Measurements from ENCODE around the gene CLEC16A. TPM values are rescaled to one million over a fixed set of nuclear protein-coding genes. Genes with fewer than 3 reads are reported as not detected.

The CLEC16A gene
- total RNA-seq, 2 experiments from 2014 or later, result 25.5 to 26.7 TPM

DNA sequence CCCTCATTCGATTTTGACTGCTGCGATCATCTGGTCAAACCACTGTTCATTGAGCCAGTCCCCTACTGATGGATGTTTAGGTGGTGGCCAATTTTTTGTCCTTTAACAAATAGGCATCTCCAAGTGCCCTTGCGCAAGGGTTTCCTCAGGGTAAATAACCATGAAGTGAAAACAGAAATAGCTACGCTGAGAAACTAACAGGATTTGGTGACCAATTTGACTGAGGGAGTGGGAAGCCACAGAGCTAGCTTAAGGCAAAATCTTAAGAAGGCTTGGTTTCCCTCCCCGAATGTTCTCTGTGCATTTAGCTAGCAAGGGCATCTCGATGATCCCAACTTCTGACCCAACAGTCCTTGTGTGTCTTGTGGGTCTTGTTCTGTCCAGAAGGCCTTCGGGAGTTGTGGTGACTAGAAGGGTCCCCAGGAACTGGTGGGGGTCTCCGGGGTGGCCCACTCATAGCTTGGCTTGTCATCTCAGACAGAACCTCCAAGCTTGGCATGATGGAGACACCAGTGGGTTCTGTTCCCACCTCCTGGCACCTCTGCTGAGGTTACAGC lies 194.5 kb downstream of the CLEC16A start:
- no peaks in the 10 kb centered on the region for H3K9me3 Mint-ChIP-seq
- no peaks in the 10 kb centered on the region for H3K27me3 Mint-ChIP-seq
- intact Hi-C loops (cut with micrococcal nuclease), result no loop called here
- H3K4me1 Mint-ChIP-seq (ENCODE audit: low read depth), result peaks cover 37% of the 10 kb centered on the region
- H3K4me3 Mint-ChIP-seq, result no peak overlapping the region
- CTCF ChIA-PET, result interaction anchor here (1.4 to 2.4 kb wide), 2 partner anchors 167 to 174 kb away, joined by 3 to 8 read pairs; no protein-coding TSS in a partner anchor
- POLR2A ChIA-PET, result interaction anchor here (1.3 kb wide), 1 partner anchor 32 kb away, joined by 4 read pairs; no protein-coding TSS in a partner anchor
- peak overlapping the region; percentile 89 for H3K27ac Mint-ChIP-seq
- peaks cover 13% of the 10 kb centered on the region for H3K36me3 Mint-ChIP-seq
- DNase-seq, result no peak

DNA sequence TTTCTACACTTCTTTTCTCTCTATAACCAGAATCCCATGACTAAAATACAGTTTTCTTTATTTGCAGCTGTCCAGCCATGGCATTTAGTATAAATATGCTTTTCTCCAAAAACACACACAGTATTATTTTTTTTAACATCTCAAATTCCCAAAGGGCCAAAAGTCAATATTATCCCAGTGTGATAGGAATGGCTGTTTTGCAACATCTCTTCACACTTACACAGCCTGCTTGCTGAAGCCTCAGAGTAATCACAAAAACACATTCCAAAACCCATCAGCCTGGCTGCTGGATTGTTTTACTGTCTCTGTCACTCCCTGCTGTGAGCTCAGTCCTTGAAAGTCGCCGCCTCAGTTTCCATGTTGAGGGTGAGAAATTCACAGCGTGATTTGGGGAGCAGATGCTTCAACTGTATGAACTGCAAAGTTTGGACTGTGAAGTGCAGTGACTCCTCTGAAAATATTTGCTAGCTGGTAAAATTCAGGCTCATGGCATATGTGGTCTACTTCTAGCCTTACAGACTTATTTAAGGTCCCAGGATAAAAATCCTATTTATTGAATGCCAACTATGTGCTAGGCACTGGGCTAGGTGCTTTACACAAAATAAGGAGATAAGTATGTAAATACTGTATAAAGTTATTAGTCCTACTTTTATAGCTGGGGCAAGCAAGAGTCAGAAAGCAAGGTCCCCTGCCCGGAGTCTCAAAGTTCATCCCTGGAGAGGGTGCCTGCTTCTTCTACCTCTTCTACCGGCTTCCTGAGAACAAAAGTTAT lies 195.1 kb downstream of the CLEC16A start:
- Mint-ChIP-seq H3K4me1 (ENCODE audit: low read depth) (peaks cover 37% of the 10 kb centered on the region), H3K4me3 (peak overlapping the region; percentile 4), H3K27me3 (no peaks in the 10 kb centered on the region), H3K9me3 (no peaks in the 10 kb centered on the region), H3K27ac (peak overlapping the region; percentile 89), H3K36me3 (peaks cover 13% of the 10 kb centered on the region)
- intact Hi-C loops (cut with micrococcal nuclease), result no loop called here
- ChIA-PET CTCF (interaction anchor here (0.7 to 2.4 kb wide), 4 partner anchors 23 to 176 kb away, joined by 3 to 8 read pairs (median 4); no protein-coding TSS in a partner anchor), POLR2A (interaction anchor here (1.3 kb wide), 1 partner anchor 32 kb away, joined by 4 read pairs; no protein-coding TSS in a partner anchor)
- no peak for DNase-seq

DNA sequence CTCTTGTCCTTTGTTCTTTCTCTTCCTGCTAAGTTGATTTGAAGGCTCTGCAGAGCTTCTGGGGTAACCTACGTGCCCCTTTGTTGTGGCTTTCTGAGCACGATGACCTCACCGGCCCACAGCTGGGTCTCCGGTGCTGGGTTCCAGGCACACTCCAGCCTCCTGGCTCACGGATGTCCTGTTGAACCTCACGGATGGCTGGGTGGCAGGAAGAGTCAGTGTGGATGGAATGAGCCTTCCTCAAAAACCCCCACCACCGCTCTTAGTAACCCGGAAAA lies 195.7 kb downstream of the CLEC16A start:
- no peak overlapping the region for H3K4me3 Mint-ChIP-seq
- H3K27ac Mint-ChIP-seq, result peak overlapping the region; percentile 89
- peak; percentile 70 for DNase-seq
- H3K4me1 Mint-ChIP-seq (ENCODE audit: low read depth), result peaks cover 37% of the 10 kb centered on the region
- no peaks in the 10 kb centered on the region for H3K27me3 Mint-ChIP-seq
- H3K36me3 Mint-ChIP-seq, result peaks cover 13% of the 10 kb centered on the region
- no peaks in the 10 kb centered on the region for H3K9me3 Mint-ChIP-seq
- intact Hi-C loops (cut with micrococcal nuclease), result no loop called here
- POLR2A ChIA-PET, result interaction anchor here (1.3 kb wide), 1 partner anchor 31 kb away, joined by 4 read pairs; no protein-coding TSS in a partner anchor
- CTCF ChIA-PET, result interaction anchor here (0.7 to 2.4 kb wide), 3 partner anchors 22 to 176 kb away, joined by 3 to 8 read pairs (median 4); no protein-coding TSS in a partner anchor

DNA sequence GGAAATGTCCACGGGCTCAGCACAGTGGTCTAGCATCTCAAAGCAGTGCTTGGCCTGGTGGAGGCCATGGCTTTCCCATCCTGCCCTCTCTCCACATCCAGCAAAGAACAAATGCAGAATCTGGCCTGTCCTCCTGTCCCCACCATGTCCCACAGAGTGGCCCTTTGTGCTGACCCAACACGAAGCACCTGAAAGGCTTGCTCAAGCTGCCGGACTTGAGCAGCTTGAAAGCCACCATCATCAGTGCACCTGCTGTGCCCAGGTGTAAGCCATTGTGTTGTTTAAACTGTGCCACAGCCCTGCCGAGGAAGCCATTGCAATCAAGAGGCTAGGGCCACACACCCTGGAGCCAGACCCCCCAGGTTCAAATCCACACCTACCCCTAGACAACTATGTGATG lies 196.1 kb downstream of the CLEC16A start:
- ChIA-PET CTCF (interaction anchor here (0.7 to 2.4 kb wide), 3 partner anchors 22 to 177 kb away, joined by 3 to 8 read pairs (median 4); no protein-coding TSS in a partner anchor), POLR2A (interaction anchor here (0.9 kb wide), 1 partner anchor 36 kb away, joined by 3 read pairs; no protein-coding TSS in a partner anchor)
- peak overlapping the region; percentile 89 for H3K27ac Mint-ChIP-seq

DNA sequence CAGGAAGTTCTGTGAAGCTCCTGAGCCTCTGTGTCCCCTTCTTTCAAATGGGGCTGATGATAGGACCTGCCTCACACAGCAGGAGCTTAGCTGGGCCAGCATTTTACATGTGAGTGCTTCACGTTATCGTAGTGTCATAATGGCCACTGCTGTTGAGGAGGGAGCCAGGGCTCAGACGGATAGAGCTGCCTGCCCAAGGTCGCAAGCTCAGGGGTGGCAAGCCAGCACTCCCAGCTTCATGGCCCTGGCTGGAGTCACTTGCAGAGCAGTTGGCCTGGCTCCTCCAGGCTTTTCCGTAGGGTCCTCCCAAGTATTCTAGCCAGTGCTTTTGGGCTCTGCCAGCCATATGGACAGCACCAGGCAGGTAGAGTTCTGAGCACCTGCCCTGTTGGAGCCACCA lies 196.5 kb downstream of the CLEC16A start:
- ChIA-PET CTCF (no interaction called here), POLR2A (interaction anchor here (0.9 kb wide), 1 partner anchor 36 kb away, joined by 3 read pairs; no protein-coding TSS in a partner anchor)
- H3K4me1 Mint-ChIP-seq (ENCODE audit: low read depth), result peaks cover 37% of the 10 kb centered on the region
- peak overlapping the region; percentile 89 for H3K27ac Mint-ChIP-seq
- DNase-seq, result no peak
- H3K4me3 Mint-ChIP-seq, result no peak overlapping the region
- H3K9me3 Mint-ChIP-seq, result no peaks in the 10 kb centered on the region
- intact Hi-C loops (cut with micrococcal nuclease), result no loop called here
- no peaks in the 10 kb centered on the region for H3K27me3 Mint-ChIP-seq
- H3K36me3 Mint-ChIP-seq, result peaks cover 11% of the 10 kb centered on the region

More for the DNA sequence above, 196.1 kb downstream of the CLEC16A start:
- no peak overlapping the region for H3K4me3 Mint-ChIP-seq
- H3K36me3 Mint-ChIP-seq, result peaks cover 13% of the 10 kb centered on the region
- intact Hi-C loops (cut with micrococcal nuclease), result no loop called here
- peaks cover 37% of the 10 kb centered on the region for H3K4me1 Mint-ChIP-seq (ENCODE audit: low read depth)
- no peak for DNase-seq
- H3K9me3 Mint-ChIP-seq, result no peaks in the 10 kb centered on the region
- no peaks in the 10 kb centered on the region for H3K27me3 Mint-ChIP-seq

DNA sequence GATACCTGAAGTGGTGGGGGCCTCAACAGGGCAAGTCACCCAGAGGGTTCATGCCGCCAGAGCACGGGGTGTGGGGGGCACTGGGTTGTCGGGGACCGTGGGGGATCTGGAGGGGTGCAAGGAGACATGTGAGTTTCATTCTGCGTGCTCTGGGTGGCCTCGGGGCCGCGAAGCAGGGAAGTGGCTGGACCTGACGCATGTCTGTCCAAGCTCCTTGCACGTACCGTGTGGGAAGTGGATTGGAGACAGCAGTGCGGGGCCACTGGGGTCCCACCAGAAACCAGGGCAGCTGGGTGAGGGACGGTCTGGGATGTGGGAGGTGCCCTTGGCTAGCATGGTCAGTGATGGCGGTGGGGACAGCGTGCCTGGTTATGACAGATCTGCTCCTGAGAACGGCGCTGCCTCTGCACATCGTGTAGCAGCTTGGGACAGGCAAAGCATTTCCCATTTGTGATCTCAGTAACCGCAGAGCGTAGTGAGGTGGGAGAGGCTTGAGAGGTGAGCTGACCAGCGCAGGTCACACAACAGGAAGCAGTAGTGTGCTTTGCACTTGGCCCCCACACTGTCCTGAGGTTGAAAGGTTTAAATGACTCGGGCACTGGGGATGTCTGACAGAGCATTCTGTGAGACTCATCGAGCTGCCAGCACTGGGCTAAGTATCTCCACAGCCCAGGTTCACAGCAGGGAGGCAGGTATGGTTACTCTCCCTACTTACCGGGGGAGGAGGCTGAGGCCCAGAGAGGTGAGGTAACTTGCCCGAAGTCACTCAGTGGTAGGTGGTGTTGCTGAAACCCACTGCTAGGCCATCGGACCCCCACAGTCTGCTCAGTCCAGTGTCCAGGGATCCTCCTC lies 197.3 kb downstream of the CLEC16A start:
- ChIA-PET POLR2A (interaction anchor here (0.9 kb wide), 1 partner anchor 35 kb away, joined by 3 read pairs; no protein-coding TSS in a partner anchor), CTCF (no interaction called here)
- peaks cover 33% of the 10 kb centered on the region for H3K4me1 Mint-ChIP-seq (ENCODE audit: low read depth)
- H3K4me3 Mint-ChIP-seq, result no peak overlapping the region
- H3K9me3 Mint-ChIP-seq, result no peaks in the 10 kb centered on the region
- DNase-seq, result no peak
- no peaks in the 10 kb centered on the region for H3K27me3 Mint-ChIP-seq
- intact Hi-C loops (cut with micrococcal nuclease), result no loop called here
- peak overlapping the region; percentile 18 for H3K27ac Mint-ChIP-seq
- peaks cover 7% of the 10 kb centered on the region for H3K36me3 Mint-ChIP-seq

DNA sequence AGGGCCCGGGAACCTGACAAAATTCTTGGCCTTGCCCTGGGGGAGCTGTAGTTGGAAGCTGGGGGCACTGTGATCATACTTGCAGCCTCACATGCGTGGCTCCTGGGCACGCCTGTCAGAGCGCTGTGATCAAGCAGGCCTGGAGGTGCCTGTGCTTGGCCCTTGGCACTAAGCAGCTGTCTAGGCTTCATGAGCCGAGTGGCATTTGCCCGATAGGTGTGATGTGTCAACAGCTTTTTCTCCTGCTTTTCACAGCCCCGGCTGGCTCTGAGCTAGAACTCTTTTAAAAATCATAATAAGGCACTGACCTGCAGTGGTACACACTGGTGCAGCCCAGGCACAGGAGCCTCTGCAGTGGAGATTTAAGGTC lies 197.9 kb downstream of the CLEC16A start:
- H3K9me3 Mint-ChIP-seq, result no peaks in the 10 kb centered on the region
- CTCF ChIA-PET, result interaction anchor here (0.7 to 1.2 kb wide), 3 partner anchors 9 to 76 kb away, joined by 3 to 4 read pairs (median 4); no protein-coding TSS in a partner anchor
- no peaks in the 10 kb centered on the region for H3K27me3 Mint-ChIP-seq
- POLR2A ChIA-PET, result no interaction called here
- peaks cover 7% of the 10 kb centered on the region for H3K36me3 Mint-ChIP-seq
- H3K4me1 Mint-ChIP-seq (ENCODE audit: low read depth), result peaks cover 33% of the 10 kb centered on the region
- intact Hi-C loops (cut with micrococcal nuclease), result no loop called here
- no peak overlapping the region for H3K27ac Mint-ChIP-seq
- DNase-seq, result no peak
- H3K4me3 Mint-ChIP-seq, result no peak overlapping the region

DNA sequence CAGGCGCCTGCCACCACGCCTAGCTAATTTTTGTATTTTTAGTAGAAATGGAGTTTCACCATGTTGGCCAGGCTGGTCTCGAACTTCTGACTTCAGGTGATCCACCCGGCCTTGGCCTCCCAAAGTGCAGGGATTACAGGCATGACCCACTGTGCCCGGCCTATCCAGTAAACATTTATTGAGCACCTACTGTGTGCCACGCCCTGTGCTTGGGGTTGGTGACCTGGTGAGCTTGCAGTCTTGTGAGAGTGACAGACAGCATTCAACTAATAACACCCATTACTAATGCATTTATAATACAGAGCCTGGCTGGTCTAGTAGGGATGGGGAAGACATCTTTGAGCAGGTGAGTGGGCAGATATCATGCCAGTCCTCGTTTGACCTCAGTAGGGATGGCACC lies 198.6 kb downstream of the CLEC16A start:
- no peak overlapping the region for H3K27ac Mint-ChIP-seq
- DNase-seq, result no peak
- H3K4me3 Mint-ChIP-seq, result no peak overlapping the region
- no peaks in the 10 kb centered on the region for H3K27me3 Mint-ChIP-seq
- CTCF ChIA-PET, result interaction anchor here (0.7 to 1.2 kb wide), 3 partner anchors 9 to 75 kb away, joined by 3 to 4 read pairs (median 4); no protein-coding TSS in a partner anchor
- no peaks in the 10 kb centered on the region for H3K9me3 Mint-ChIP-seq
- intact Hi-C loops (cut with micrococcal nuclease), result no loop called here
- POLR2A ChIA-PET, result no interaction called here
- peaks cover 3% of the 10 kb centered on the region for H3K36me3 Mint-ChIP-seq
- peaks cover 30% of the 10 kb centered on the region for H3K4me1 Mint-ChIP-seq (ENCODE audit: low read depth)

DNA sequence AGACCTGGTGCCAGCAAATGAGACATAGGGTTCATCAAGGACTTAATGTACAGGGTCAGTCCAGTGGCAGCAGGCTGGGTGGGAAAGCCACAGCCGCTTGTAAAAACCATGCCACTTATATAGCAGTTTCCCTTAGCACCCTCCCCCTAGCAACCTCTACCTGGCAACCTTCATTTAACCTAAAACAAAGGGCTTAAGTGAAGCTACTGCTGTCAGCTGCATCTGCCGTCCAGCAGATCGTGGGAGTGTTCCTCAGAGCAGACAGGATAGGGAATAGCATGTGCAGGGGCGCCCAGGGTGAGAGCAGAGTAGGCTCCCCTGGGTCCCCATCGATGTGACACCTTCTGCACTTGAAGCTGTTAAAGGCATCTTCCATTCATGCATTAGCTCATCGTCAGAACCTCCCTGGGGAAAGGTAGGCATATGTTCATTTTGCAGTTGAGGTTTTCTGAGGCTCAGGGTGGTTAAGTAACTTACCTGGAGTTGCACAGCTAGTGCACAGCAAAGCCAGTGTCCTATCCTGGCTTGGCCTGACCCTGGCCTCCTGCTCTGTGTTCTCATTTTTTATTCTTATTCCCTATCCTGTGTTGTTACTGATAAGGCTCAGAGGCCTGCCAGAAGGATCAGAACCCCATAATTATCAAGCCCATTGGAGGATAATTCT lies 199.1 kb downstream of the CLEC16A start:
- H3K36me3 Mint-ChIP-seq, result no peaks in the 10 kb centered on the region
- no peaks in the 10 kb centered on the region for H3K27me3 Mint-ChIP-seq
- intact Hi-C loops (cut with micrococcal nuclease), result no loop called here
- ChIA-PET CTCF (interaction anchor here (1.1 to 1.2 kb wide), 2 partner anchors 10 to 75 kb away, joined by 4 read pairs; no protein-coding TSS in a partner anchor), POLR2A (interaction anchor here (0.5 kb wide), 1 partner anchor 81 kb away, joined by 3 read pairs; no protein-coding TSS in a partner anchor)
- peaks cover 28% of the 10 kb centered on the region for H3K4me1 Mint-ChIP-seq (ENCODE audit: low read depth)
- no peak for DNase-seq
- H3K4me3 Mint-ChIP-seq, result no peak overlapping the region
- no peak overlapping the region for H3K27ac Mint-ChIP-seq
- no peaks in the 10 kb centered on the region for H3K9me3 Mint-ChIP-seq

DNA sequence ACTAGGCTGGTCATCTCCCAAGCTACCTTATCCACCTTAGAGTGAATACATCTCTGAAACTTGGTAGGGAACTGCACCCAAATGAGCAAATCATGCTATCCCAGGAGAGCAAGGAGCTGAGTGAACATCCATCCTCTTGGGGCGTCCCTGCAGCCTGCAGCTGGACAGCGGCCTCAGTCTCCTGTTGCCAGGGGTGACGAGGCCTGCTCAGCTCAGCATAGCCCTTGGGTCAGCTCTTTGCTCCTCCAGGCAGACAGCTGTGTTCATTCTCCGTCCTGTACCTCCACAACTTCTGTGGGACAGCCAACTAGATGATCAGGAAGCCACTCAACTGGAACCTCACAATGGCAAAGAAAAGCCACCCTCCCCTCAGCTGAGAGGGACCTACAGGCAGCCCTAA lies 199.8 kb downstream of the CLEC16A start:
- H3K27ac Mint-ChIP-seq, result no peak overlapping the region
- no peak overlapping the region for H3K4me3 Mint-ChIP-seq
- intact Hi-C loops (cut with micrococcal nuclease), result no loop called here
- H3K36me3 Mint-ChIP-seq, result peaks cover 2% of the 10 kb centered on the region
- no peaks in the 10 kb centered on the region for H3K9me3 Mint-ChIP-seq
- CTCF ChIA-PET, result no interaction called here
- peaks cover 22% of the 10 kb centered on the region for H3K4me1 Mint-ChIP-seq (ENCODE audit: low read depth)
- H3K27me3 Mint-ChIP-seq, result no peaks in the 10 kb centered on the region
- POLR2A ChIA-PET, result interaction anchor here (0.5 kb wide), 1 partner anchor 81 kb away, joined by 3 read pairs; no protein-coding TSS in a partner anchor
- DNase-seq, result no peak

DNA sequence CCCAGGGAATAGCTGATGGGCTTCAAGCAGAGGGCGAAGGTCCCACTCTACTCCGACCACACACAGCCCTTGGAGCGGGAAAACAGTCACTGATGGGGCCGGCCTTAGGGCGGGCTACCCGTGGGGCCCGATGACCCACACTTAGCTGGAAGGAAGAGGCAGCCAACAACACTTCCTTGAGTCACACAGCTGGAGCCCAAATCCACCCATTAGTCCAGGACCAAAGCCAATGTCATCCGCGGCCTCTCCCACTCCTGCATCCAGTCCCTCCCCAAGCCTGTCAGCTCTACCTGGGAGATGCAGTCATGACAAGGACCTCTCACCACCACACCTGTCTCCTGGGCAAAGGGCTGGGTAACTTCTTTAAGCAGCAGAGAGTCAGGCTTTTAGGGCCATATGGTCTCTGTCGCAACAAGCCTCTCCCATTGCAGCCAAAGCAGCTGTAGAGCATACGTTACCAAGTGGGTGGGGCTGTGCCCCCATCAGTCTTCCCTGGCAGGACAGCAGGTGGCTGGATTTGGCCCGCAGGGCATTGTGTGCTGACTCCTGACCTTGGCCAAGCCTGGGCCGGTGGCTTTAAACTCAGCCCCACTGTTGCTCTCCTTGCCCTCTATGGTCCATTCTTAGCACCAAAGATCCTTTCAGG lies 200.9 kb downstream of the CLEC16A start:
- DNase-seq, result no peak
- CTCF ChIA-PET, result no interaction called here
- Mint-ChIP-seq H3K27me3 (no peaks in the 10 kb centered on the region), H3K4me1 (ENCODE audit: low read depth) (peaks cover 10% of the 10 kb centered on the region), H3K4me3 (no peak overlapping the region), H3K9me3 (peaks cover under 1% of the 10 kb centered on the region), H3K27ac (no peak overlapping the region), H3K36me3 (peaks cover 9% of the 10 kb centered on the region)
- intact Hi-C loops (cut with micrococcal nuclease), result no loop called here
- POLR2A ChIA-PET, result interaction anchor here (0.8 kb wide), 1 partner anchor 15 kb away, joined by 3 read pairs; no protein-coding TSS in a partner anchor

Measured in activated CD4-positive, alpha-beta memory T cell treated with anti-CD3 and anti-CD28 coated beads for 36 hours (primary cell).